Sigmoid colon (tissue), 3 donors: Measurements from ENCODE around the gene WTAP.

Experiments
- POLR2A ChIP-seq, 2 donors: fragments of 450-650 bp; IDR thresholded peaks; one replicate each; pipeline ENCODE4 v1.6.1; 2016; ENCODE audit warnings: antibody characterized with exemption in 2 of 2, mild to moderate bottlenecking in 2 of 2, moderate library complexity in 2 of 2
- TF ChIP-seq, protein P1 (sequence below), 4 experiments: fragments of 450-650 bp in 3 of 4; fragments of 200-600 bp in 1 of 4; IDR thresholded peaks; one replicate each; pipeline ENCODE4 v1.5.1; 2016 to 2019; ENCODE audit warnings: antibody characterized with exemption in 4 of 4, mild to moderate bottlenecking in 3 of 4, moderate library complexity in 2 of 4

DNA sequence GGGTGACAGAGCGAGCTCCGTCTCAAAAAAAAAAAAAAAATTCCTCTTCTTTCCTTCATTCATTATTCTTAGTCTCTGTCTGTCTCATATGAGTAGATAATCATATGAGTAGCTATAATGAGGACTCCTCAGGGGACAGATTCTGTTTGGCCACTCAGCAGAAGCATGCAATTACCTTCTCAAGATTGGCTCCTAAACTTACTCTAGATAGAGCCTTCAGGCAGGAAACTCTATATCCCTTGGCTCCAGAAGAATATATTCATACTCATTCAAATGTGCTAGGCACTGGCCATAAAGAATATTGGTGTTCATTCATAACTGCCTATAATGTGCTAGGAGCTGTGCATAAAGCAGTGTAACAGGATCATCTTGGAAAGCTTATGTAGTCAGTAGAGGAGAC is 32.3 kb downstream of the WTAP start:
- TF ChIP-seq, protein P1, sequence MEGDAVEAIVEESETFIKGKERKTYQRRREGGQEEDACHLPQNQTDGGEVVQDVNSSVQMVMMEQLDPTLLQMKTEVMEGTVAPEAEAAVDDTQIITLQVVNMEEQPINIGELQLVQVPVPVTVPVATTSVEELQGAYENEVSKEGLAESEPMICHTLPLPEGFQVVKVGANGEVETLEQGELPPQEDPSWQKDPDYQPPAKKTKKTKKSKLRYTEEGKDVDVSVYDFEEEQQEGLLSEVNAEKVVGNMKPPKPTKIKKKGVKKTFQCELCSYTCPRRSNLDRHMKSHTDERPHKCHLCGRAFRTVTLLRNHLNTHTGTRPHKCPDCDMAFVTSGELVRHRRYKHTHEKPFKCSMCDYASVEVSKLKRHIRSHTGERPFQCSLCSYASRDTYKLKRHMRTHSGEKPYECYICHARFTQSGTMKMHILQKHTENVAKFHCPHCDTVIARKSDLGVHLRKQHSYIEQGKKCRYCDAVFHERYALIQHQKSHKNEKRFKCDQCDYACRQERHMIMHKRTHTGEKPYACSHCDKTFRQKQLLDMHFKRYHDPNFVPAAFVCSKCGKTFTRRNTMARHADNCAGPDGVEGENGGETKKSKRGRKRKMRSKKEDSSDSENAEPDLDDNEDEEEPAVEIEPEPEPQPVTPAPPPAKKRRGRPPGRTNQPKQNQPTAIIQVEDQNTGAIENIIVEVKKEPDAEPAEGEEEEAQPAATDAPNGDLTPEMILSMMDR (IDR thresholded peaks at IDR 0.05): no peak
- no peak for TF ChIP-seq POLR2A (IDR thresholded peaks at IDR 0.05)
